COLO829 (cell line): ENCODE measurements around the gene RGMA.
A peak's percentile ranks its signal among the peaks of the same experiment; 100 is the strongest.
"Not testable (repeated sequence)": the region's sequence is repeated elsewhere in the genome, so short reads cannot be mapped to it uniquely, and the experiment has no call there.

Experiments
- DNase-seq: peaks from one replicate; pipeline ENCODE4 v3.0.0; 2012; ENCODE audit warnings: low spot score

Gene RGMA

DNA sequence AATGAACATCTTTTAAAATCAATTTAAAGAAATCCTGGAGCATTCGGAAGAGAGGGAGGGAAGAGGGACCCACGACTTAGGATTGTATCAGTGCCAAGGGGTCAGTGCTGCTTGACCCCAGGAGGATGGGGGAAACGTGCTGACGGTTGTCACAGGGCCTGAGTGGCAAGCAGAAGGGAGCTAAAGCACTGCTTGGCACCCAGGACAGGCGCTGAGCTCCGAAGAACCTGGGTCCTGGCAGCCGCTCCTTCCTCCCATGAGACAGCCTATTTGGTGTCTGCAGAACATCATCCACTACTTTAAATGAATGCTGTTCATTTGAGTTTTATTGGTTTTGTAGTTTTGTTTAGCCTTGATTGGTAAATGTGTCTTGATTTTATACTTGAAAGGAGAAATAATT, 54.5 kb downstream of the RGMA start:
- no peak for DNase-seq

DNA sequence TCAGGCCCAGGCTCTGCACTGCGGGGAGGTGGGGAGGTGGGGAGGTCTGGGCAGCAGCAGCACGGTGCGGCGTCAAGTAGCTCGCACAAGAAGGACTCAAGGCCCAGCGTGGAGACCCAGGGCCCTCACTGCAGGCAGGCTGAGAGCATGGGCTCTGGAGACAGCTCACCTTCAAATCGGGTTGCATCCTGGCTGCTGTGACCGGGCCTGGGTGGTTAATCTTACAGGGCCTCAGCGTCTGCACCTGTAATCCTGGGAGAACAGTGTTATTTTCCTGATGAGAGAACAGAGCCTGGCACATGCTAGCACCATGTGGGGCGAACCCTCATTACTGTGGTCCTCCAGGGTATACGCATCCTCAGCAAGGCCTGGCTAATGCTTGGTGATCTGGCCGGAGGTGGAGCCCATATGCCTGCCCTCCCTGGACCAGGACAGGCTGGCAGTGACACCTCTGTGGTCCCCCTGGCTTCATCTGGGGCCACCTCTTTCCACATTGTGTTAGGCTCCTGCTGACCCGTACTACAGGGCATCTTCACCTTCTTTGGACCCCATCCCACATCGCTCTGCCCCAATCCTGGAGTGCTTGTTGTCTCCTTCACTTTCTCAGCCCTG, 55.5 kb downstream of the RGMA start:
- no peak for DNase-seq

DNA sequence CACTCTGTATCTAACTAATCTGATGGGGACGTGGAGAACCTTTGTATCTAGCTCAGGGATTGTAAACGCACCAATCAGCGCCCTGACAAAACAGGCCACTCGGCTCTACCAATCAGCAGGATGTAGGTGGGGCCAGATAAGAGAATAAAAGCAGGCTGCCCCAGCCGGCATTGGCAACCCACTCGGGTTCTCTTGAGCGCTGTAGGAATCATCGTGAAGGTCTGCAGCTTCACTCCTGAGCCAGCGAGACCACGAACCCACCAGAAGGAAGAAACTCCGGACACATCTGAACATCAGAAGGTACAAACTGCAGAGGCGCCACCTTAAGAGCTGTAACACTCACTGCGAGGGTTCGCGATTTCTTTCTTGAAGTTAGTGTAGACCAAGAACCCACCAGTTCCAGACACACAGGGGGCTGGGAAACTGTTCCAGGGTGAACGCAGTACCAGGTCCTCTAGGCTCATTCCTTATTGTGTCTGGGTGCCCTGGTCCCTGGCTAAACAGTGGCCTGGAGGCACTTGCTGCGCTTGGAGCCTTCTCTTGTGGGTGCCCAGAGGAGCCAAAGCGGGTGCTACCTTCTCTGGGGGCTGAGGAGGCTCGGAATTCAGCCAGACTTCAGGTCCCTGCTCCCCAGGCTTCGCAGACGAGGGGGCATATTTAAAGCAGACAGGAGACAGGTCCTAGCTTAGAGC, 56.4 kb downstream of the RGMA start:
- DNase-seq, result not testable (repeated sequence)

DNA sequence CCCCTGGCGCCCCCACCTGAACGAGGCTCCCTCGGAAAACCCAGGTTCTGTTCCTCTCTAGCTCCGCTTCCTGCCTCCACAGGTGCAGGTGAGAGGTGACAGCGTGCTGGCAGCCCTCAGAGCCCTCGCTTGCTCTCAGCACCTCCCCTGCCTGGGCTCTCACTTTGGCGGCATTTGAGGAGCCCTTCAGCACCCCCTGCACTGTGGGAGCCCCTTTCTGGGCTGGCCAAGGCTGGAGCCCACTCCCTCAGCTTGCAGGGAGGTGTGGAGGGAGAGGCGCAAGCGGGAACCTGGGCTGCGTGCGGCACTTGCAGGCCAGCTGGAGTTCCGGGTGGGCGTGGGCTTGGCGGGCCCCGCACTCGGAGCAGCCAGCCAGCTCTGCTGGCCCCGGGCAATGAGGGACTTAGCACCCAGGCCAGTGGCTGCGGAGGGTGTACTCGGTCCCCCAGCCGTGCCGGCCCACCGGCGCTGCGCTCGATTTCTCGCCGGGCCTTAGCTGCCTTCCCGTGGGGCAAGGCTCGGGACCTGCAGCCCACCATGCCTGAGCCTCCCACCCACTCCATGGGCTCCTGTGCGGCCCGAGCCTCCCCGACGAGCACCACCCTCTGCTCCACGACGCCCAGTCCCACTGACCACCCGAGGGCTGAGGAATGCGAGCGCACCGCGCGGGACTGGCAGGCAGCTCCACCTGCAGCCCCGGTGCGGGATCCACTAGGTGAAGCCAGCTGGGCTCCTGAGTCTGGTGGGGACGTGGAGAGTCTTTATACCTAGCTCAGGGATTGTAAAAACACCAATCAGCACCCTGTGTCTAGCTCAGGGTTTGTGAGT, 57.2 kb downstream of the RGMA start:
- DNase-seq, result not testable (repeated sequence)

DNA sequence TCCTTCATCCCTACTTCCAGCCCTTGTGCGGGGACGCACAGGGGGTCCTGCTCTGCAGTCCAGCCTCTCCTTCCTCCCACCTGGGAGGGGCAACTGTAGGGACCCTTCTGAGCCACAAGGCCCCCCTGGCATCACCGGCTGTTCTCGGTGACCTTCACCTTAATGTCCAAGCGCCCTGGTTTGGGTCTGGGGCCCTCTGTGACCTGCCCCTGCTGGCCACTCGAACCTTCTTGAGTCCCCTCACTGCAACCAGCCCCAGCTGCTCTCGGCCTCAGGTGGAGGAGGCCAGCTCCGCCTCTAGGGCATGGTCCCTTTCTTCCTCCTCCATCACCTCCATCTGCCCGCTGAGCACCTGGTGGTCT, 57.9 kb downstream of the RGMA start:
- no peak for DNase-seq

DNA sequence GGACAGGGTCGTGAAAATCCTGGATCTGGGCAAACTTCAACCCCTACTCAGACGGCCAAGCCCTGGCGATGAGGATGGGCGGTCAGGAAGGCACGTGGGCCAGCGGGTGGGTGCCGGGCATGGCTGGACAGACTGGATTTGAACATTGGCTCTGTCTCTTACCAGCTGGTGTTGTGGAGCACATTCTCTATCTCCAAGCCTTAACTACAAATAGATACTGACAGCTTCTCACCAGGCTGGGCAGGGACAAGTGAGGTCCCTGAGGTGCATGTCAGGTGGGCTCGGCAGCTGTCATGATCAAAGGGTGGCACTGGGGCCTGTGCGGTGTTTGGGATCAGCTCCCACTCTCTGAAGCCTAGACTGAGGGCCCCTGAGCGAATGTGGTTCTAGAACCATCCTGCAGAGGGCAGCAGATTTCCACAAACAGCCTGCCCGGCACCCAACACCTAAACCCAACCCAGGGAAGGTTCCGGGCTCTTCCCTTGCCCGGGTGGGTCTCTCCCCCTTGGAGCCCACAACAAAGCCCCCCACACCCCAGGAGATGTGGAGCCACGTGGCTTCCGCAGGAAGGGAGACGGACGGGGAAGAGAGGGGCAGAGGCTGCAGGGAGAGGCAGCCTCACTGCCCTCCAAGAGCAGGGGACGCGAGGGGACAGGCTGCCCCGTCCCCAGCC, 58.4 kb downstream of the RGMA start:
- DNase-seq, result peak; percentile 76

DNA sequence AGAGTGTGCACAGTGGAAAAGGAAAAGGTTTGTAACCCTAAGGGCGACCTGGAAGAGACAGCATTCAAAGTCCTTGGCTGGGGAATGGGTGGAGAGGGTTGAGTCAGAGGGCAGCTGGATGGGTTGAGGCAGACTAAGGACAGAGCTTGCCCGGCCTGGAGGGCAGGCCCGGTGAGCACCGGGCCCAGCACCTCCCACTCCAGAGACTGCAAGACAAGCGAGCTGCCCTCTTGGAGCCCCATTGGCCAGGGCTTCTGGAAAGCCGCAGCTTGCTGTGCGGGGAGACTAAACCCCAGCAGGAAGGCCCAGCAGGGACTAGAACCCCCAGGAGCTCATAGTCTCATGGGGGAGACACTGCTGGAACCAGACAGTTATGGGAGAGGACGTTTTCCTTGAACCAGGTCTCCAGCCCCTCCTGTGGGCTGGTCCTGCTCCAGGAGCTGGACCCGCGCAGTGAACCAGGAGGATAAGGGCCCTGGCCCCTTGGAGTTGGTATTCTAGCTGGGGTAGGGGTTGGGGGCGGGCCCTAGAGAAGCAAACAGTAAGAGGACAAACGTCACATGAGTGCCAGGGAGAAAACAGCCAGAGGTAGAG, 59.1 kb downstream of the RGMA start:
- no peak for DNase-seq

DNA sequence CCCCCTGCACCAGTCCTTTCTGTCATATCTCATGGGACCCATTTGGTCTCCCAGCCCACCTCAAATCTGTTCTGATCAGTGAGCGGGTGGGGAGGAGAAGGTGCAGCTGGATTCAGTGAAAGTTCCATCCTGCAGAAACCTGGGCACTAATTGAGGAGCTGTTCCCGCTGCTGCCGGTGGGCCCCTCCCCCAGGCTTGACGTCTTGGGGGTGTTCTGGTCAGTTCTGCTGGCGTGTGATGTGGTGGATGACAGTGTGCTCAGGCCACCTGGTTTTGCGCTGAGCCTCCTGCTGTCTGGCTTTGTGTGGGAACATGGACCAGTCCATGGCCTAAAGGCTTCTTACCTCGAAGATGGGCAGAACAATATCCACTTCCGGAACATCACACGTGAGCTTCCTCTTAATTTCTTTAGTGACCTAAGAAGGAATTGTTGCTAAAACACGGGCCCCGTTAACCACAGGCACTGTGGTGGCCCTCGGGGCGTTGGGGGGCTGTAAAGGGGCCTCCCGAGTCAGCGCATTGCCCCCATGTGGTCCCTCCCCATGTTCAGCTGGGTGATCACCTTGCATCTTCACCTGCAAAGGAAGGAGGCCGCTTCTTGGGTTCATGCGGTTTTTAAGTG, 59.7 kb downstream of the RGMA start:
- no peak for DNase-seq

DNA sequence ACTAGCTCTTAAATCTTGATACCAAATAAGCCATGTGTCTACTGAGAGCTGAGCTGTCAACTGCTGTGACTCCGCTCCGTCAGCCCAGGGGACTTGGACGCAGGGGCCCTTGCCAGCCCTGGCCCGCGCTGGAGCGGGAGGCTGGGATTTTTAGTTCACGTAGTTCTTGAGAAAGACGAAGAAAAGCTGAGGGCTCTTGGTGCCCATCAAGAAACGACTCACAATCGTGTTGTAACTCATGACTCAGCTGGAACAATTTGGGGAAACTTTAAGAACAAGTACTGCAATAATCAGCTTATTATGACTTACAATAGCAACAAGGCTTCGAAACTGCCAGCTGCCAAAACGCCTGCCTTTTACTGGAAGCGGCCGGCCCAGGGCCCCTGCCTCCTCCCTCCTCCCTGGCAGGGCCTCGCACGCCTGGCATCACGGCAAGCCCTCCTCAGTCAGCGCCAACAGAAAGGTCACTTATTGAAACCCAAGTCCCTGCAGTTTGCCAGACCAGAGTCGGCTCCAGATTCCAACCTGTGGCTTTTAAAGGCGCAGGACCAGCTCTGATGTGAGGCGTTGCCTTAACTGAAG, 60.3 kb downstream of the RGMA start:
- no peak for DNase-seq

DNA sequence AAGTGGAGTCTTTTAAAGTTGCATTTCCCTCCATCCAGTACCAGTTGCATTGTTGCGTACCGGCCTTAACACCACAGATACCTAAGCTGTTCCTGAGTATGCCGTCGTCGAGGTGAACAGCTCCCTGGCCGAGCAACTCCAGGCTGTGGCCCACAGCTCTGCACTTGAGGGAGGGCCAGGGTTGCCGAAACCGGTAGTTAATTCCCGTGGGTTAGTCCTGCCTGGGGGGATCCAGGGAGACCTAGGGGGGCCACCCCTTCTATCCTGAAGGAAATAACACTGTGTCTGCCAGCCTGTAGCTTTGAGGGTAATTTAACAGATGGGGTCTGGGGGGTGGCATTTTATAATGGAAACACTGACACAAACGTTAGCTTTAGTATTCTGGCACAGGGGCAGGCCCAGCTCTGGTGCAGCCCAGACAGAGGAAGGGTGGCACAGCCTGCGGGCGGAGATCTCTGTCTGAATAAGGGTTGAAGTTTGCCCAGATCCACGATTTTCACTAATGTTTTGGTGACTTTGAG, 60.8 kb downstream of the RGMA start:
- no peak for DNase-seq

DNA sequence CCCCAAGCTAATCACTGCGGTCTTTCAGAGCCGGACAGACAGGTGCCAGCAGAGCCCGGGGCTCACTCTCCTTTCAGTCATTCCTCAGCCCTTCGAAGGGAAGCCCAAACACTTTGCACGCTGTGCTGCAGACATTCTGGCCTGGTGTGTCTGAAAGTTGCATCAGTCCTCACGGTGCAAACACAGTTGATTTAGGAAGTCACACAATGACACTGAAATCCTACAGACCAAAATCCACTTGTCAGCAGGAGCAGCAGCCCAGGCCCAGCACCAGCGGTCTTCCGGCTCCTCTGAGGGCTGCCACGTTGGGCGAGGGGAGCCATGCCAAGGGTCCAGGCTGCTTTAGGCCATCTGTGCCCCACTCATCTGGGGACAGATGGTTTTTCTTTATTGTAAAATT, 61.6 kb downstream of the RGMA start:
- DNase-seq, result no peak

DNA sequence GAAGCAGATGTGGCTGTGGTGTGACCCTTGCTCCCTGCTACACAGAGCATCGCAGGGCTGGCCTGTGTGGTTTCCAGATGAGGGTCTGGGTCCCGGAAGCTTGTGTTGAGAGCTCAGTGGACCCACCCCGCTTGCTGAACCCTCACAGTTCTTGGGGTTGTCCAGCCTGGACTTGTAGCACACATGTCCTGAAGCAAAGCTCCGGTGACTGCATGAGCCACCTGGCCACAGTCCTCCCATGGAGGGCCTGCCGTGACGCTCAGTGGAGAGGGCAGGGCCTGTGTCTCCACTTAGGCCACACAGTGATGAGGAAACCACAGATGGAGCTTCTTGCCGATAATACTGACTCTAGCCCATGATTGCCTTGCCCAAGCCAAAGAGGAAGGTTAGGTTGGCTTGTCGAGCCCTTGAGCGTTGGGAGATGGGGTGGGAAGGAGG, 62.6 kb downstream of the RGMA start:
- DNase-seq, result no peak

DNA sequence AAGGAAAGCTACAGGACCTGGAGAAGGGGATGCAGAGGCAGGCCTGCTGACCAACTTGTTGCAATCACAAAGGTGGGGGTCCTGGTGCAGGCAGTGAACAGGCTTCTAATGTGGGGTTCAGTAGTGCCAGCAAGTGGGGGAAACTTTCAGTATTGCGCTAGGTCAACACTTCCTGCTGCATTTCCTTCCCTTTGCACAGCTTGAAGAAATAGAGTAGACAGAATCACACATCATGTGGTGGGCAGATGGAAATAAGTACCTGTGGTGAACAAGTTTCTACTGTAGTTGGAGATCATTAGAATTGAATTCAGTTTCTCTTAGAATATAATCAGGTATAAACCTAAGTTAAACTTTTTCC, 63.4 kb downstream of the RGMA start:
- no peak for DNase-seq

DNA sequence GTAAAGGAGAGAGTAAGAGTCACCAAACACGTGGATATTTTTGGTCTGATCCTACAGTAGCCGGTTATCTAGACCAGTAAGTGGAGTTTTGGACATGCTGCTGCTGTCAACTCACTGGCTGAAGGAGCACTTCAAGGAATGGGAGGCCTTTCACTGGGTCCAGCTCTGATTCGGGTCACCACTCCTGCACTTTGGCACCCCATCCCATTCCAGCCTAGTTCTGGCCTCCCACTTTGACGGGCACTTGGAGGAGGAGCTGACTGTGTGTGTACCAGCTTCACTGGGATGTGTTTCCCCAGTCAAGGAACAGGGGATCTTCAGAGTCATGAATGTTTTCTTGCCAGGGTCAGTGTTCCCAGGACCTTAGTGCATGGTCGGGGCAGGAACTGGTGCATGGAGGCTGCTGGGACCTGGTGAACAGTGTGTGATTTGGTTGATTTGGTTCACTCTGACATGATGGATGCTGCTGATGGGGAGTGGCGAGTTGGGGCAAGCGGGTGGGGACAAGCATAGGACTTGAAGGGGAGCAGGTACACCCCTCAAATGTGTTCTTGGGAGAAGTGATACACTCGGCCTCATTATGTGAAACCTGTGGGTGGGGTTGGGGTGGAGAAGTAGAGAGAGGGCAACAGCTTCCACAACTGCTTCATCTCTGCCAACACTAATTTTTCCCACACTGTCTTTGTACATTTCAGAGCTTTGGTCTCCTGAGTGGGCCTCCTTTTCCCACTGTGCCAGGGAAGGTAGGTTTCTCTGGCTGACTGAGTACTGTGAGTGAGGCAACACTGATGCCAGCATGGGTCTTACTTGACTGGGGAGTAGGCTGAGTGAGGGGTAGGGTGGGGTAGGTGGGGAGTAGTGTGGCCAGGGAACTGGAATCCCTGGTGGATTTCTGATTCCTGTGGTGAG, 64.0 kb downstream of the RGMA start:
- no peak for DNase-seq

DNA sequence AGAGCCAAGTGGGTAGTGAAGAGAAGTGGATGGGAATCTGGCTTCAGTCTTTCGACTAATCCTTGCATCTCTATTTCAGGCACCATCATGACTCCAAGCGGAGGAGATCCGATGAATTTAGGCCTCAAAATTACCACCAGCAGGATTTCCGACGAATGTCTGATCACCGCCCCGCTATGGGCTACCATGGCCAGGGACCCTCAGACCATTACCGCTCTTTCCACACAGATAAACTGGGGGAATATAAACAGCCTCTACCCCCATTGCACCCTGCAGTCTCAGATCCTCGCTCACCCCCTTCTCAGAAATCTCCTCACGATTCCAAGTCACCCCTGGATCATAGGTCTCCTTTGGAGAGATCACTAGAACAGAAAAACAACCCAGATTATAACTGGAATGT, 64.7 kb downstream of the RGMA start:
- DNase-seq, result no peak

DNA sequence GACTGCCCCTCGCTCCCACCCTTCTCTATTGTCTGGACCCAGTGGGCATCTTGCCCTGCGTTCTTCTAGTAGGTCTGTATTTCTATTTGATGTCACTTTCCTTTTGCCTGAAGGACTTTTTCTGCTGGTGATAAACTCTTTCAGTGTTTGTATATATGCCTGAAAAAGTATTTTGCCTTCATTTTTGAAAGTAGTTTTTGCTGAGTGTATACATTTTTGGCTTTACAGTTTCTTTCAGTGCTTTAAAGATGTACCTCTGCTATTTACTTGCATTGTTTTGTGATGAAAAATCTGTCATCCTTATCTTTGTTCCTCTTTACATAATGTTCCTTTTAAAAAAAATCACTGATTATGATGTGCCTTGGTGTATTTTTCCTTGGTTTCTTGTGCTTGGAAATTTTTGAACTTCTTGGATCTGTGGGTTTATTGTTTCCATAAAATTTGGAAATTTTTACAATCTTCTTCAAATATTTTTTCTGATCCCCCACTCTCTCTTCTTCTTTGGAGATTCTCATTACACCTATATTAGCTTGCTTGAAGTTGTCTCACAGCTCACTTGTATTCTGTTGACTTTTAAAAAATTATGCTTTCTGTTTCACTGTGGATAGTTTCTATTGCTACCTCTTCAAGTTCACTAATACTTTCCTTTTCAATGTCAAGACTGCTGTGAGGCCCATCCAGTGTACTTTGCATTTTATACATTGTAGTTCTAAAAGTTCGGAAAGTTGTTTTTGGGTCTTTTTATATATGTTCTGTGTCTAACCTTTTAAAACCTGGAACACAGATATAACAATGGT, 67.8 kb downstream of the RGMA start:
- no peak for DNase-seq

DNA sequence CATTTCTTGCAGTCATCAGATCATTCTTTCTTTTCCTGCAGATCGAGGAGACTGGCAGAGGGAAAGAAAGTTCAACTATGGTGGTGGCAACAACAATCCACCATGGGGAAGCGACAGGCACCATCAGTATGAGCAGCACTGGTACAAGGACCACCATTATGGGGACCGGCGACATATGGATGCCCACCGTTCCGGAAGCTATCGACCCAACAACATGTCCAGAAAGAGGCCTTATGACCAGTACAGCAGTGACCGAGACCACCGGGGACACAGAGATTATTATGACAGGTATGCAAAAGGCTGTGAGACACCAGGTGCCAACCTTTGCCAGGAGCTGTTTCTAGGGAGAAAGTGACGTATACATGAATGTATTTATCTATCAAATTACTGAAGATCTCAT, 69.0 kb downstream of the RGMA start:
- DNase-seq, result no peak

DNA sequence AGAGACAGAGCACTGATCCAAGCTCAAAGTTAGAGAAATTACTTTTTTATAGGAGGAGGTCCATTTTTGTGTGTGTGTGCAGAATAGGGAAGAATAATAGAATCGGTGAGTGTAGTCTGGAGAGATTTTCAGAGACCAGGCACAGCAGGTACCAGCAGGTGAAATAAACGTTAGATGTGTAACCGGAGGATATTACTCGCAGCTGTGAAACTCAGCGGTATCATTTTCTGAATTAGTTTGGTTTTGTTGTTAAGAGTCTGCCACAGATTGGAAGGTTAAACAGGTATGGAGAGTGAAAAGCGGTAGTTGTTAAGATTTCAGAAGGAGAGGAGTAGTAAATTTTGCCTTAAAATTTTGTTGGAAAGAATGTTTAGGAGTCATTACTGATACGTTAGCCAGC, 69.9 kb downstream of the RGMA start:
- no peak for DNase-seq

DNA sequence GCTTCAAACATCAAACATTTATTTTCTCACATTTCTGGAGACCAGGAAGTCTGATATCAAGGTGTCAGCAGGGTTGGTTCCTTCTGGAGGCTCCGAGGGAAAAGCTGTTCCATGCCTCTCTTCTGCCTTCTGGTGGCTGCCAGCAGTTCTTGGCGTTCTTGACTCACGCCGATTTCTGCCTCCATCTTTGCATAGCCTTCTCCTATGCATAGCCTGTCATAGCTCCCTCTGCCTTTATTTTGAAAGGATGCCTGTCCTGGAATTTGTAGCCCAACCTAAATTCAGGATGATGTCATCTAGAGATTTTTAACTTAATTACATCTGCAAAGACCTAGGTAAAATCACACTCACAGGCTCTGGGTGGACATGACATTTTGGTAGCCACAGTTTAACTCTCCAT, 70.4 kb downstream of the RGMA start:
- DNase-seq, result no peak
